ENCODE measurements around the gene SLC35F1. TPM values are rescaled to one million over a fixed set of nuclear protein-coding genes. Genes with fewer than 3 reads are reported as not detected.

Gene SLC35F1
- total RNA-seq, 1 experiment from 2014 or later, result not detected

DNA sequence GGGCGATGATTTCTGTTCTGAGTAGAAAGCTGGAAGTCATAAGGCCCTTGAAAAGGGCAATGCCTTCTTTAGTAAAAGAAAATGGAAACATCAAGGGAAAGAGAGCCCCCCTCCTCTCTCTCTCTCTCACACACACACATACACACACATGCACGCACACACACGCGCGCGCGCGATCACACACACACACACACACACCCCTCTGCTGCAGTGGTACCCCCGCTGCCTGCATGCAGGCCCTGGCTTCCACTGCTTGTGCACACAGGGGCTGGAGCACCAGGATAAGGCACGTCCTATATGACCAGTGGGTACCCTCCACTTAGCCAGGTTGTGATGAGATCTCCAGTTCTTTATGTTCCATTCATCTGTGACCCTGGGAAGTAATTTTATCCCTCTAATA is 300.9 kb downstream of the SLC35F1 start:
- BruUV-seq (replicated peaks), result no TSS peak
- POLR2A ChIA-PET (ENCODE audit: unreplicated experiment), result no interaction called here

GRCh38 chr6:118212451-118213173 is 305.5 kb downstream of the SLC35F1 start:
- Histone ChIP-seq H3K27me3 (ENCODE audit: insufficient read depth, low read depth) (no peaks in the 10 kb centered on the region), H4K20me1 (ENCODE audit: insufficient read depth) (no peaks in the 10 kb centered on the region), H3K4me2 (no peak overlapping the region), H3K27ac (no peak overlapping the region), H3F3A (ENCODE audit: insufficient read depth, low read depth) (no peaks in the 10 kb centered on the region), H3K4me1 (replicated peaks; ENCODE audit: insufficient read depth) (no peaks in the 10 kb centered on the region), H3K79me2 (ENCODE audit: low read depth) (no peaks in the 10 kb centered on the region), H3K9me2 (ENCODE audit: insufficient read depth) (no peaks in the 10 kb centered on the region), H2AFZ (no peak overlapping the region), H3K9me3 (ENCODE audit: insufficient read depth, low read depth) (no peaks in the 10 kb centered on the region), H3K36me3 (ENCODE audit: low read depth) (no peaks in the 10 kb centered on the region), H3K4me3 (no peak overlapping the region)
- DNase-seq, result no peak
- no peak for TF ChIP-seq EZH2 (IDR thresholded peaks at IDR 0.05; ENCODE audit: low read depth)
- TF ChIP-seq, protein P1, sequence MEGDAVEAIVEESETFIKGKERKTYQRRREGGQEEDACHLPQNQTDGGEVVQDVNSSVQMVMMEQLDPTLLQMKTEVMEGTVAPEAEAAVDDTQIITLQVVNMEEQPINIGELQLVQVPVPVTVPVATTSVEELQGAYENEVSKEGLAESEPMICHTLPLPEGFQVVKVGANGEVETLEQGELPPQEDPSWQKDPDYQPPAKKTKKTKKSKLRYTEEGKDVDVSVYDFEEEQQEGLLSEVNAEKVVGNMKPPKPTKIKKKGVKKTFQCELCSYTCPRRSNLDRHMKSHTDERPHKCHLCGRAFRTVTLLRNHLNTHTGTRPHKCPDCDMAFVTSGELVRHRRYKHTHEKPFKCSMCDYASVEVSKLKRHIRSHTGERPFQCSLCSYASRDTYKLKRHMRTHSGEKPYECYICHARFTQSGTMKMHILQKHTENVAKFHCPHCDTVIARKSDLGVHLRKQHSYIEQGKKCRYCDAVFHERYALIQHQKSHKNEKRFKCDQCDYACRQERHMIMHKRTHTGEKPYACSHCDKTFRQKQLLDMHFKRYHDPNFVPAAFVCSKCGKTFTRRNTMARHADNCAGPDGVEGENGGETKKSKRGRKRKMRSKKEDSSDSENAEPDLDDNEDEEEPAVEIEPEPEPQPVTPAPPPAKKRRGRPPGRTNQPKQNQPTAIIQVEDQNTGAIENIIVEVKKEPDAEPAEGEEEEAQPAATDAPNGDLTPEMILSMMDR (conservative IDR thresholded peaks at IDR 0.05), result no peak
- intact Hi-C loops (cut with micrococcal nuclease; ENCODE audit: unreplicated experiment), result no loop called here
- POLR2A ChIA-PET (ENCODE audit: unreplicated experiment), result interaction anchor here (0.6 kb wide), 1 partner anchor 11 kb away, joined by 5 read pairs; no protein-coding TSS in a partner anchor
- BruUV-seq (replicated peaks), result no TSS peak
- CTCF ChIA-PET, result interaction anchor here (0.7 kb wide), 1 partner anchor 98 kb away, joined by 5 read pairs; no protein-coding TSS in a partner anchor

More for the DNA sequence above, 300.9 kb downstream of the SLC35F1 start:
- Histone ChIP-seq H3K4me1 (replicated peaks; ENCODE audit: insufficient read depth) (no peaks in the 10 kb centered on the region), H3K9me2 (ENCODE audit: insufficient read depth) (no peaks in the 10 kb centered on the region), H3K79me2 (ENCODE audit: low read depth) (no peaks in the 10 kb centered on the region), H3K27ac (no peak overlapping the region), H4K20me1 (ENCODE audit: insufficient read depth) (no peaks in the 10 kb centered on the region), H3K4me2 (no peak overlapping the region), H3K9me3 (ENCODE audit: insufficient read depth, low read depth) (no peaks in the 10 kb centered on the region), H2AFZ (no peak overlapping the region), H3K4me3 (no peak overlapping the region), H3K27me3 (ENCODE audit: insufficient read depth, low read depth) (no peaks in the 10 kb centered on the region), H3F3A (ENCODE audit: insufficient read depth, low read depth) (no peaks in the 10 kb centered on the region), H3K36me3 (ENCODE audit: low read depth) (no peaks in the 10 kb centered on the region)
- no peak for DNase-seq
- intact Hi-C loops (cut with micrococcal nuclease; ENCODE audit: unreplicated experiment), result no loop called here
- TF ChIP-seq EZH2 (IDR thresholded peaks at IDR 0.05; ENCODE audit: low read depth), result no peak
- TF ChIP-seq, protein P1 (conservative IDR thresholded peaks at IDR 0.05), result no peak
- CTCF ChIA-PET, result no interaction called here

DNA sequence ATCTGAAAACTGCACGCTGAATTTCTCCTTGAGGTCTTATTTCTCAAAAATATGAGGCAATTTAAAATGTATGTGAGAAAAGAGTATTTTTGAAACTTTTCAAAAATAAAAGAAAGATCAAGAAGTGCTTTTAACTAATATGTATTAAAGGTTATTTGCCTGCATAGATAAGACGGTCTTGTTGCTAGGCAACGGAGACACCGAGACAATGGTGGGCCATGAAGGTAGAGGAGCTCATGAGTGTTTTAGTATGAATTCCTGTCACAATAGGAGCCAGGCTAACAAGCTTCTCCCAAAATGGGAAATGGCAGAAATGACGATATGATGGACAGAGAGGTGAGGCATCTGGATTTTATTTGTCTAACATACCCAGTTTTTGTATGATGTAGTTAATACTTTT is 308.2 kb downstream of the SLC35F1 start:
- H3K4me1 ChIP-seq (replicated peaks; ENCODE audit: insufficient read depth), result no peaks in the 10 kb centered on the region
- H4K20me1 ChIP-seq (ENCODE audit: insufficient read depth), result no peaks in the 10 kb centered on the region
- H3K9me2 ChIP-seq (ENCODE audit: insufficient read depth), result no peaks in the 10 kb centered on the region
- no peak for DNase-seq
- no peaks in the 10 kb centered on the region for H3F3A ChIP-seq (ENCODE audit: insufficient read depth, low read depth)
- ChIA-PET POLR2A (ENCODE audit: unreplicated experiment) (interaction anchor here (0.5 kb wide), 1 partner anchor 33 kb away, joined by 3 read pairs; no protein-coding TSS in a partner anchor), CTCF (no interaction called here)
- no peaks in the 10 kb centered on the region for H3K79me2 ChIP-seq (ENCODE audit: low read depth)
- no peaks in the 10 kb centered on the region for H3K9me3 ChIP-seq (ENCODE audit: insufficient read depth, low read depth)
- TF ChIP-seq EZH2 (IDR thresholded peaks at IDR 0.05; ENCODE audit: low read depth), result no peak
- TF ChIP-seq, protein P1 (conservative IDR thresholded peaks at IDR 0.05), result no peak
- H3K4me2 ChIP-seq, result no peak overlapping the region
- no peak overlapping the region for H3K4me3 ChIP-seq
- H3K27ac ChIP-seq, result no peak overlapping the region
- intact Hi-C loops (cut with micrococcal nuclease; ENCODE audit: unreplicated experiment), result no loop called here
- no peaks in the 10 kb centered on the region for H3K36me3 ChIP-seq (ENCODE audit: low read depth)
- H3K27me3 ChIP-seq (ENCODE audit: insufficient read depth, low read depth), result no peaks in the 10 kb centered on the region
- H2AFZ ChIP-seq, result no peak overlapping the region
- BruUV-seq (replicated peaks), result no TSS peak

All from PC-9 (cell line).